Spleen (tissue), 7 donors: ENCODE results near the gene IRS1.

Experiments
- CTCF ChIP-seq, 11 experiments: fragments of 200-600 bp in 7 of 11; fragments of 450-650 bp in 4 of 11; sonication (generic) in 4 of 11; IDR thresholded peaks in 8 of 11; conservative IDR thresholded peaks in 3 of 11; 1 replicate in 7 of 11; 2 replicates in 4 of 11; pipeline versions ENCODE4 v1.4.0 to v1.8.0; 2016 to 2021; ENCODE audit warnings: antibody characterized with exemption in 11 of 11, inconsistent platforms in 4 of 11, mild to moderate bottlenecking in 1 of 11
- POLR2A ChIP-seq, 3 donors: fragments of 450-650 bp; IDR thresholded peaks; one replicate each; pipeline ENCODE4 v1.5.1; 2017; ENCODE audit warnings: antibody characterized with exemption in 3 of 3, mild to moderate bottlenecking in 1 of 3
- donor health status: DM: no; HTN: no; CAD: no; lungs with moderate emphysema.
- donor health status: DM: no; HTN: no; CAD: no.
- donor health status: DM: no; HTN: no; CAD: no.

- no peak for TF ChIP-seq CTCF (IDR thresholded peaks at IDR 0.05 in 8 of 11, conservative IDR thresholded peaks at IDR 0.05 in 3 of 11)
- no peak for TF ChIP-seq POLR2A (IDR thresholded peaks at IDR 0.05)
Measured at GRCh38 chr2:226742347-226742746, 57.3 kb downstream of the IRS1 start.
